GM12801 (cell line): ENCODE data around the gene PPFIBP1.

Experiments used
- CTCF ChIP-seq: IDR thresholded peaks from one replicate; pipeline ENCODE4 v1.5.1; 2011; ENCODE audit warnings: control low read depth; ENCODE audit not compliant: insufficient read length; ENCODE audit errors: extremely low read depth

PPFIBP1 gene

GRCh38 chr12:27491226-27491625, 32.8 kb upstream of the PPFIBP1 start:
- no peak for TF ChIP-seq CTCF

GRCh38 chr12:27493260-27493940, 30.6 kb upstream of the PPFIBP1 start:
- no peak for TF ChIP-seq CTCF

- TF ChIP-seq CTCF: no peak
Measured at GRCh38 chr12:27497446-27497845, 26.6 kb upstream of the PPFIBP1 start.

GRCh38 chr12:27498149-27498548, 25.9 kb upstream of the PPFIBP1 start:
- no peak for TF ChIP-seq CTCF

- TF ChIP-seq CTCF: no peak
Measured at GRCh38 chr12:27498761-27499160, 25.2 kb upstream of the PPFIBP1 start.

- no peak for TF ChIP-seq CTCF
Measured at GRCh38 chr12:27499377-27499776, 24.6 kb upstream of the PPFIBP1 start.

- no peak for TF ChIP-seq CTCF
Measured at GRCh38 chr12:27500546-27500945, 23.5 kb upstream of the PPFIBP1 start.
